Measurements from ENCODE around the gene CDCA4. TPM values are rescaled to one million over a fixed set of nuclear protein-coding genes. Genes with fewer than 3 reads are reported as not detected.

The CDCA4 gene
- total RNA-seq, 1 donor from 2014 or later: 46.9 TPM

DNA sequence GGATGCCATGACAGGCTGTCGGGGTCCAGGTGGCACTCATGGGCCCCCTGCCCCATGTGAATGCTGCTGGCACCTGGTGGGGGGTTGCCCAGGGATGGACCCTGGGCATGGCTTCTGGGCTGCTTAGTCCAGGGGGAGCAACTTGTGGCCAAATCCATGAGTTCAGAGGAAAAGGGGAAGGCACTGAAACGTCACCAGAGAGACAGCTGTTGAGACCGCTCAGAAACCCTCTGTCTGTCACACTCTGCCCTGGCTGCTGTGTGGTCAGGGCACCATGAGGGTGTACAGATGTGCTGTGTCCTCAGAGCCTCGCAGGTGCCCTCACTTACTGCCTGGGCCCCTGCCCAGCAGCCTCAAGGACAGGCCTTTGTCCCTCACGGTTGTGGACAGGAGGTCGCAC lies 25.9 kb downstream of the CDCA4 start:
- no peak for DNase-seq (ENCODE audit: low read depth)
- TF ChIP-seq, protein P1, sequence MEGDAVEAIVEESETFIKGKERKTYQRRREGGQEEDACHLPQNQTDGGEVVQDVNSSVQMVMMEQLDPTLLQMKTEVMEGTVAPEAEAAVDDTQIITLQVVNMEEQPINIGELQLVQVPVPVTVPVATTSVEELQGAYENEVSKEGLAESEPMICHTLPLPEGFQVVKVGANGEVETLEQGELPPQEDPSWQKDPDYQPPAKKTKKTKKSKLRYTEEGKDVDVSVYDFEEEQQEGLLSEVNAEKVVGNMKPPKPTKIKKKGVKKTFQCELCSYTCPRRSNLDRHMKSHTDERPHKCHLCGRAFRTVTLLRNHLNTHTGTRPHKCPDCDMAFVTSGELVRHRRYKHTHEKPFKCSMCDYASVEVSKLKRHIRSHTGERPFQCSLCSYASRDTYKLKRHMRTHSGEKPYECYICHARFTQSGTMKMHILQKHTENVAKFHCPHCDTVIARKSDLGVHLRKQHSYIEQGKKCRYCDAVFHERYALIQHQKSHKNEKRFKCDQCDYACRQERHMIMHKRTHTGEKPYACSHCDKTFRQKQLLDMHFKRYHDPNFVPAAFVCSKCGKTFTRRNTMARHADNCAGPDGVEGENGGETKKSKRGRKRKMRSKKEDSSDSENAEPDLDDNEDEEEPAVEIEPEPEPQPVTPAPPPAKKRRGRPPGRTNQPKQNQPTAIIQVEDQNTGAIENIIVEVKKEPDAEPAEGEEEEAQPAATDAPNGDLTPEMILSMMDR (conservative IDR thresholded peaks at IDR 0.05; ENCODE audit: low read depth, low read length): no peak
- no peak overlapping the region for H3K4me3 ChIP-seq (ENCODE audit: low read depth, low read length)

DNA sequence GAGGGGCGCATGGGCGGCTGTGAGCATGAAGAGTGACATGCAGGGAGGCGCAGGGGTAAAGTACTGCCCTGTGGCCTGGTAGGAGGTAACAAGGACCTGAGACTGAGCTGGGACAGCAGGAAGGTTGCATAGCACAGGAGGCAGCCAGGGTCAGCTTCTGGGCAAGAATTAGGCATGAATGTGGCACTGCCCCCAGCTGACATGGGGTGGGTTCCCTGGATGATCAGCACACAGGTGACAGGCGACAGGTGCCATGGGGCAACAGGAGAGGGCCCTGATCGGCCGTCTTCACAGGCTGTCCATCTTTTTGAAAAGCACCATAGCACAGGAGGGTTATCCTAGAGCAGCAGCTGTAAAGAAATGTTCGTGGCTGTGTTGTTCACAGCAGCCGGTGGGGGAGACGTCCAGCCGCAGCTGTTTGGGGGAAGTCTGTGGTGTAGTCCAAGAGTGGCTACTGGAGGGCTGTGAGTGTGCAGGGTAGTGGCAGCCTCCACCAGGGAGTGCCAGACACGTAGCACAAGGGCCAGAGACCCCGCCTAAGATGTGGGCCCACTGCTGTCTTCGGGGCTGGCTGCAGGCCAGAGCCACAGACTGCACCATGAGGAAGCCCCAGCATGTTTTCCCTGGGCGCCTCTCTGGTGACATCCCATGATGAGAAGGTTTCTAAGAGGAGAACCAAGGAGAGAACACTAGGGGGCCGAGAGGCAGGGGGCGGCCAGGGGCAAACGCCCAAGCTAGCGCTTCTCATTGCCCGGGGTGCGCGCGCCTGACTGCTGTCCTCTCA lies 26.9 kb downstream of the CDCA4 start:
- H3K4me3 ChIP-seq (ENCODE audit: low read depth, low read length): no peak overlapping the region
- TF ChIP-seq, protein P1 (conservative IDR thresholded peaks at IDR 0.05; ENCODE audit: low read depth, low read length): no peak
- no peak for DNase-seq (ENCODE audit: low read depth)

DNA sequence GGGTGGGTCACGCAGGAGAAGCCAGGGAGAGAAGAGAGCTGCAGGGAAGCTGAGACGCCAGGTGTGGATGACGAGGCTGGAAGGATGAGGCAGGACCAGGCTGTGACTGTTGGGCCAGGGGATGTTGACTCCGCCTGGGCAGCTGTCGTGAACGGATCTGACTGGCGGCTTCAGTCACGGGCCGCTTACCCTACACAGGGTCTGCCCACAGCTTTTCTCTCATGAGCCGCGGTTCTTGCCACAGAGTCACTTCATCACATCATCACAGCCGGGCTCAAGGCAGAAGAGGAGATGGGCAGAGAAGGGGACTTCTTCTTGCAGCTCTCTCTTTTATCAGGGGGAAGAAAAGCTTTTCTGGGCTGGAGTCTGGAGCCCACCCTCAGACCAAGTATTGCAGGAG lies 27.6 kb downstream of the CDCA4 start:
- TF ChIP-seq, protein P1 (conservative IDR thresholded peaks at IDR 0.05; ENCODE audit: low read depth, low read length): no peak
- DNase-seq (ENCODE audit: low read depth): no peak
- H3K4me3 ChIP-seq (ENCODE audit: low read depth, low read length): no peak overlapping the region

DNA sequence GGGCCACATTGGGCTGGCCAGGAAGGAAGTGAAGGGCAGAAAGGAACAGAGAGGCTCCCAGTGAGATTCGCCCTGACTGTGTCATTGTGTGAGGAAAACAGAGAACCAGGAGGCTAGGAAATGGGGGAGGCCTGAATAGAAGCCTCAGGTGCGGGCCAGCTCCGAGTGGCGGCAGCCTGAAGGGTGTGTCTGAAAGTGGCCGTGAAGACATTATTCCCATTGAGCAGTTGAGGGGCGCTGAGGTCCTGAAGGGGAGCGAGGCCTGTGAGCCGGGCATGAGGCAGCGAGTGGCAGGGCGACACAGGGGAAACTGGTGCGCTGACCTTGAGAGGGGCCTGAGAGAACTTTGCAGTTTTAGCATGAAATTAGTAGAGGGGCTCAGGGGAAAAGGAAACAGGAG lies 28.4 kb downstream of the CDCA4 start:
- no peak for DNase-seq (ENCODE audit: low read depth)
- TF ChIP-seq, protein P1 (conservative IDR thresholded peaks at IDR 0.05; ENCODE audit: low read depth, low read length): no peak
- no peak overlapping the region for H3K4me3 ChIP-seq (ENCODE audit: low read depth, low read length)

DNA sequence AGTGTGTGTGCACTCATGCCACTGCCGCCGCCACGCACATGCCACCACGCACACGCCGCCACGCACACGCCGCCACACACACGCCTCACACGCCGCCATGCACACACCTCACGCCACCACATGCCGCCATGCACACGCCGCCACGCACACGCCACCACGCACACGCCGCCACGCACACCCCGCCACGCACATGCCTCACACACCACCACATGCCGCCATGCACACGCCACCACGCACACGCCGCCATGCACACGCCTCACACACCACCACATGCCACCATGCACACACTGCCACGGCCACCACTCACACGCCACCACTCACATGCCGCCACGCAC lies 29.0 kb downstream of the CDCA4 start:
- TF ChIP-seq, protein P1 (conservative IDR thresholded peaks at IDR 0.05; ENCODE audit: low read depth, low read length): no peak
- no peak for DNase-seq (ENCODE audit: low read depth)
- no peak overlapping the region for H3K4me3 ChIP-seq (ENCODE audit: low read depth, low read length)

DNA sequence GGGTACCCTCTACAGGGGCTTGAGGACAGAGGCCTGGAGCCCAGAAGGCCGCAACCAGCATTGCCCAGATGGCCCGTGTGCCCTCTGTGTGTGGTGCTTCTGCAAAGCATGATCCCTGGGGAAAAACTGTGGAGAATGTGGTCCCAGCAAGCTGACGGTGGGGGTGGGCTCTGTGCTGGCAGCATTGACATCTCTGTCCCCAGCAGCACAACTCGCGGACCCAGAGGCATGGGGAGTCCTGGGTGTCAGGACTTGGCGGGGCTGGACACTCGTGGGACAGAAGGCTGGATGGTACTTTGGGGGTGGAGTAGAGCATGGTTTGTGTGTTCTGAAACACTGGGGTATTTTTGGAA lies 31.0 kb downstream of the CDCA4 start:
- TF ChIP-seq, protein P1 (conservative IDR thresholded peaks at IDR 0.05; ENCODE audit: low read depth, low read length): no peak
- DNase-seq (ENCODE audit: low read depth): no peak
- H3K4me3 ChIP-seq (ENCODE audit: low read depth, low read length): no peak overlapping the region
